ENCODE data around the gene MAN2A1.

The MAN2A1 gene

GRCh38 chr5:109655841-109656240 is 33.9 kb upstream of the MAN2A1 start:
- H3K4me1 ChIP-seq (ENCODE audit: control insufficient read depth, insufficient read depth, low read length) = no peaks in the 10 kb centered on the region
- peak; percentile 7 for DNase-seq (ENCODE audit: low read depth)
- H3K9me3 ChIP-seq (ENCODE audit: control insufficient read depth, low read length) = no peaks in the 10 kb centered on the region
- H3K36me3 ChIP-seq (ENCODE audit: control insufficient read depth, insufficient read depth, low read length, severe bottlenecking) = no peaks in the 10 kb centered on the region
- H3K27me3 ChIP-seq (replicated peaks; ENCODE audit: control insufficient read depth, insufficient read depth, low read length) = no peaks in the 10 kb centered on the region
- H3K9ac ChIP-seq (ENCODE audit: low read length) = no peak overlapping the region
- H3K4me3 ChIP-seq (ENCODE audit: low read length) = no peak overlapping the region

DNA sequence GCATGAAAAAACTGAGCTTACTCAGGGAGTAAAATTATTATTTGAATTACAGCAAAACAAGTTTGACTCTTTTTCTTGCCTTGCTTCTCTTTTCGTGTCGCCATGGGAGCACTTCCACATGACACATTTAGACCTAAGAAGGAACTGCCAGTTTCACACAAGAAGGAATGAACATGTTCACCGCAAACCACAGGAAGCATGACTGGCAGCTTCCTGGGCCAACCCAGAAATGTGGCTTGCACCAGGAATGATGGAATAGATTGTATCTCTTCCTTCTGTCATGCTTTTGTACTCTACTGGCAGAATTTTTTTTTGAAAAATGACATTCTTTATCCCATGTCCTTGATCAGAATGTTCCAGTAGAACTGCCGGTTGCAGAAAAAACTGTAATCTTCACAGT is 32.9 kb upstream of the MAN2A1 start:
- Histone ChIP-seq H3K27me3 (replicated peaks; ENCODE audit: control insufficient read depth, insufficient read depth, low read length) (no peaks in the 10 kb centered on the region), H3K9me3 (ENCODE audit: control insufficient read depth, low read length) (no peaks in the 10 kb centered on the region), H3K9ac (ENCODE audit: low read length) (no peak overlapping the region), H3K36me3 (ENCODE audit: control insufficient read depth, insufficient read depth, low read length, severe bottlenecking) (no peaks in the 10 kb centered on the region), H3K4me1 (ENCODE audit: control insufficient read depth, insufficient read depth, low read length) (no peaks in the 10 kb centered on the region), H3K4me3 (ENCODE audit: low read length) (no peak overlapping the region)
- peak; percentile 83 for DNase-seq (ENCODE audit: low read depth)

DNA sequence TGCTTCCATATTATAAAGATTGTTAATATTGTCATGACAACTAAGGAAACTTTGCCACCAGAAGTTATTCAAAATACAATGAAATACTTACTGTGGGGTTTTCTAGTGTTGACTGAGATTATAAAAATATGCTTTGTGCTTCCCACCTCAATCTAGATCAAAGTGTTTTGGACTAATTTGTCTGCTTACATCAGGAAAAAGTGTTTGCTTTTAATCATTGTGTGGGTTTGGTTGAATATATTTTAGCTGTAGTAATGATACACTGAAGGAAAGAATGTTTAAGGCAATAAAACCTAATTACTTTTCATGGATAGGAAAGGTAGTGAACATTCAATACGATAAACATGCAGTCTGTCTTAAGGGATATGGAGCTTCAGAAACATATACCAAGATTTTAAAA is 29.8 kb upstream of the MAN2A1 start:
- DNase-seq (ENCODE audit: low read depth) = no peak
- Histone ChIP-seq H3K4me1 (ENCODE audit: control insufficient read depth, insufficient read depth, low read length) (no peaks in the 10 kb centered on the region), H3K27me3 (replicated peaks; ENCODE audit: control insufficient read depth, insufficient read depth, low read length) (no peaks in the 10 kb centered on the region), H3K9ac (ENCODE audit: low read length) (no peak overlapping the region), H3K9me3 (ENCODE audit: control insufficient read depth, low read length) (no peaks in the 10 kb centered on the region), H3K36me3 (ENCODE audit: control insufficient read depth, insufficient read depth, low read length, severe bottlenecking) (no peaks in the 10 kb centered on the region), H3K4me3 (ENCODE audit: low read length) (no peak overlapping the region)

GRCh38 chr5:109660301-109660700 is 29.4 kb upstream of the MAN2A1 start:
- no peaks in the 10 kb centered on the region for H3K36me3 ChIP-seq (ENCODE audit: control insufficient read depth, insufficient read depth, low read length, severe bottlenecking)
- no peak overlapping the region for H3K4me3 ChIP-seq (ENCODE audit: low read length)
- no peaks in the 10 kb centered on the region for H3K27me3 ChIP-seq (replicated peaks; ENCODE audit: control insufficient read depth, insufficient read depth, low read length)
- no peaks in the 10 kb centered on the region for H3K4me1 ChIP-seq (ENCODE audit: control insufficient read depth, insufficient read depth, low read length)
- no peak for DNase-seq (ENCODE audit: low read depth)
- H3K9ac ChIP-seq (ENCODE audit: low read length) = no peak overlapping the region
- H3K9me3 ChIP-seq (ENCODE audit: control insufficient read depth, low read length) = no peaks in the 10 kb centered on the region

DNA sequence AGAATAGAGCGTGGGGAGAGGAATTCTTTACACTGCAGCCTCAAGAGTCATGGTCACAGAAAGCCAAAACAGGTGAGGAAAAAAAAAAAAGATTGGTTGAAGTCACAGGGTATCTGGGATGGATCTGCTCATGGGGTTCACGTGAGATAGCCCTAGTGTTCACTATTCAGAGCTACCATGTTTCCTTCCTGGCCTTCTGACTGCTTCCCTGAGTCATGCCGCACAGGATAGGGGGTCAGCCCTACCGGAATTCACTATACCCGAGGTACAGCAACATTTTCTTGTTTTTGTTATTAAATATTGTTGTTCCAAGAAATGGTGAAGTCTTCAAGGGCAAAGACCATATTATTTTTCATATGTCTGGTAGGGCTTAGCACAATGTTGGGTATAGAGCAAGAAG is 21.5 kb upstream of the MAN2A1 start:
- no peak for DNase-seq (ENCODE audit: low read depth)
- H3K36me3 ChIP-seq (ENCODE audit: control insufficient read depth, insufficient read depth, low read length, severe bottlenecking) = no peaks in the 10 kb centered on the region

DNA sequence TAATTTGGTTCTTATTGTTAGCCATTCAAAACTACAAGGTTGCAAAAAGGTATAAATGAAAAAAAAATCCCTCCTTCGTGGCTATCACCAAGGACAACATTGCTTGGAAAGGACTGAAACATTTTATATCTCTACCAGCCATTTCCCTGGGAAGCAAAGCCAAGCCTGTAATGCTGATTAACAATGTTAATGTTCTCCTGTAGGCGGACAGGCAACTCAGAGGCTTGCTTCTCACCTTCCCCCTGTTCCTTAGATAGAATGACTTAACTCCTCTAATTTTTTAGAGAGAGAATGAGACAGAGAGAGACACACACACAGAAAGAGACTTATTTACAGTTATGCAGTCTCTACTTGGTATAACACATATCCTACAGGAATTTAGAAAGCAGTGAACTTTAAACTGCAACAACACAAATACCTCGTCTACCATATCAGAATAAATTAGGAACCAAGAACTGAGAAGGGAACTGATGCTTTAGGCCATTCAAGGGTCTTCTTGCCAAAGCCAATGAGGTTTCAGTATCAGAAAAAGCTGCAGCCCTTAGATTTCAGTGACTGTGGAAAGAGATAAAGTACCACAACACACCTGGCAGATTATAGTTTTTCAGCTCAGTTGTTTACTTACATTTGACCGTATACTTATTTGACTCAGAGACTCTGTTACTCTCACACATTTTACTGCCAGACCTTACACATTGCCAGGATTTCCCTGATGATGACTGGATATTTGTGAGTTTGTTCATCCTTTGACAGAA is 20.9 kb upstream of the MAN2A1 start:
- DNase-seq (ENCODE audit: low read depth) = no peak
- H3K4me1 ChIP-seq (ENCODE audit: control insufficient read depth, insufficient read depth, low read length) = no peaks in the 10 kb centered on the region

More for the DNA sequence above, 21.5 kb upstream of the MAN2A1 start:
- H3K27me3 ChIP-seq (replicated peaks; ENCODE audit: control insufficient read depth, insufficient read depth, low read length) = peaks cover 9% of the 10 kb centered on the region
- no peak overlapping the region for H3K9ac ChIP-seq (ENCODE audit: low read length)
- H3K9me3 ChIP-seq (ENCODE audit: control insufficient read depth, low read length) = no peaks in the 10 kb centered on the region
- H3K4me3 ChIP-seq (ENCODE audit: low read length) = no peak overlapping the region
- H3K4me1 ChIP-seq (ENCODE audit: control insufficient read depth, insufficient read depth, low read length) = no peaks in the 10 kb centered on the region

DNA sequence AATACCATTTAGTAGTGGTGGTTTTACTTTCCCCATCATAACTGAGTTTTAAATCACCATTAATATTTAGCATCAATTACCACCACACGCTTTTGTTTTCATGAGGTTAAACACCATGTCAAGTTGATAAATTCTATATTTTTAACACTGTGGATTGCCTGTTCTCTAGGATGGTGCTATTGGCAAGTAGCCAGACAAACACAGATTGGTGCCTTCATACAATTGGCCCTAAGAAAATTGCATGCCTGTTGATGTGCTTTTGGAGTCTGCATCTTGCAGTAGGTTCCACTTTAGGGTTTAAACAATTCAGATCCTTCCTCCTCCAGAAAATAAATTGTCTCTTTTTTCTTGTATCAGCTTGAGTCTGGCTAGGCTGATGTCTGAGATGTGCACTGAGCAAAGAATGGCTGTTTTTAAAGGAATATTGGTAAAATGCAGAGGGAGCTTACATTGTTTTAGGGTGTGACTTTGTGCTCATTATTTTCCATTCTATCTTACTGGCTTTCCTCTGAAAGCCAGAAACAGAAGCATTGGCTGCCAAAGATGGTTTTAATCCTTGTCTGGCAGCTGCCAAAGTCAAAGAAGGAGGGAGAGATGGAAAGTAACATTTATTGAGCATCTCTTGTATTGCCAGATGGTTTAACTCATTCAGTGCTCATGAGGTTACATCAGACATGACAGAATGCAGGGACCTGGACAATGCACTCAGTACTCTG is 19.6 kb upstream of the MAN2A1 start:
- Histone ChIP-seq H3K9me3 (ENCODE audit: control insufficient read depth, low read length) (no peaks in the 10 kb centered on the region), H3K4me3 (ENCODE audit: low read length) (no peak overlapping the region), H3K27me3 (replicated peaks; ENCODE audit: control insufficient read depth, insufficient read depth, low read length) (peaks cover 9% of the 10 kb centered on the region), H3K36me3 (ENCODE audit: control insufficient read depth, insufficient read depth, low read length, severe bottlenecking) (no peaks in the 10 kb centered on the region), H3K4me1 (ENCODE audit: control insufficient read depth, insufficient read depth, low read length) (no peaks in the 10 kb centered on the region), H3K9ac (ENCODE audit: low read length) (no peak overlapping the region)
- DNase-seq (ENCODE audit: low read depth) = no peak

More for the DNA sequence above, 20.9 kb upstream of the MAN2A1 start:
- Histone ChIP-seq H3K4me3 (ENCODE audit: low read length) (no peak overlapping the region), H3K36me3 (ENCODE audit: control insufficient read depth, insufficient read depth, low read length, severe bottlenecking) (no peaks in the 10 kb centered on the region), H3K9me3 (ENCODE audit: control insufficient read depth, low read length) (no peaks in the 10 kb centered on the region), H3K27me3 (replicated peaks; ENCODE audit: control insufficient read depth, insufficient read depth, low read length) (peaks cover 9% of the 10 kb centered on the region), H3K9ac (ENCODE audit: low read length) (no peak overlapping the region)

DNA sequence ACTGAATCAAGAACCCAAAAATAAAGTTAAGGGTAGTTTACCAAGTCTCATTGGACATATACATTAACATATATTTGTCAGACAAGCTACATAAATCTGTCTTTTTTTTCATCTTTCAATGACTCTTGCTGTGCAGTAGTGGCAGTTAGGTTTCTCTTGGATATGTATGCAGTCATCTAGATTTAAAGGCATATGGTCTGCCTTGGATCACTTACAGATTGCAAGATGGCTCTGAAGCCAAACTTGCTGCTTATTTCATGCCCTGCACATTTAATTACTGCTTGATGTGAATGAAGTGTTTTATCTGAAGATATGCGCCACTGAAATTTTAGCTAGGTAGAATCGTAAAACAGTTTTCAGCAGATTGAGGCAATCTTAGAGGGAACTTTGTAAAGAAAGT is 18.6 kb upstream of the MAN2A1 start:
- H3K4me3 ChIP-seq (ENCODE audit: low read length) = no peak overlapping the region
- no peak for DNase-seq (ENCODE audit: low read depth)
- no peaks in the 10 kb centered on the region for H3K9me3 ChIP-seq (ENCODE audit: control insufficient read depth, low read length)
- H3K9ac ChIP-seq (ENCODE audit: low read length) = no peak overlapping the region
- H3K4me1 ChIP-seq (ENCODE audit: control insufficient read depth, insufficient read depth, low read length) = no peaks in the 10 kb centered on the region
- no peaks in the 10 kb centered on the region for H3K36me3 ChIP-seq (ENCODE audit: control insufficient read depth, insufficient read depth, low read length, severe bottlenecking)
- H3K27me3 ChIP-seq (replicated peaks; ENCODE audit: control insufficient read depth, insufficient read depth, low read length) = peaks cover 9% of the 10 kb centered on the region

DNA sequence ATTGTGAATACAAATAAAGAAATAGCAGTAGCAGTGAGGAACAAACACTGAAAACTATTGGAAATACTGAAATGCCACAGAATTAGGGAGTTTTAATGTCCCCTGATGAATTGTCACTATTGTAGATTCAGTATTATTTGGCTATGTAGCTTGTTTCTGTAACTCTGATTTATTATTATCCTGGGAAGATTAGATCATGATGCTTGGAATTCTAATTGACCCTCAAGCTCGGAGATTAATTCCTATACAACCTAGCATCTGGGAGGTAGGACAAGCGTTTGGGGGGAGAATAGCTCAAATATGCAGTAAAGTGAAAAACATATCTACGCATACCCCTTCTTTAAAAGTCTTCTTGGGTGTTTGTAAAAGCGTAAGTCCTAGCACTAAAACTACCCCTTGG is 15.1 kb upstream of the MAN2A1 start:
- peaks cover 9% of the 10 kb centered on the region for H3K27me3 ChIP-seq (replicated peaks; ENCODE audit: control insufficient read depth, insufficient read depth, low read length)
- H3K4me3 ChIP-seq (ENCODE audit: low read length) = no peak overlapping the region
- no peak overlapping the region for H3K9ac ChIP-seq (ENCODE audit: low read length)
- DNase-seq (ENCODE audit: low read depth) = no peak
- H3K4me1 ChIP-seq (ENCODE audit: control insufficient read depth, insufficient read depth, low read length) = no peaks in the 10 kb centered on the region
- no peaks in the 10 kb centered on the region for H3K9me3 ChIP-seq (ENCODE audit: control insufficient read depth, low read length)
- H3K36me3 ChIP-seq (ENCODE audit: control insufficient read depth, insufficient read depth, low read length, severe bottlenecking) = no peaks in the 10 kb centered on the region

DNA sequence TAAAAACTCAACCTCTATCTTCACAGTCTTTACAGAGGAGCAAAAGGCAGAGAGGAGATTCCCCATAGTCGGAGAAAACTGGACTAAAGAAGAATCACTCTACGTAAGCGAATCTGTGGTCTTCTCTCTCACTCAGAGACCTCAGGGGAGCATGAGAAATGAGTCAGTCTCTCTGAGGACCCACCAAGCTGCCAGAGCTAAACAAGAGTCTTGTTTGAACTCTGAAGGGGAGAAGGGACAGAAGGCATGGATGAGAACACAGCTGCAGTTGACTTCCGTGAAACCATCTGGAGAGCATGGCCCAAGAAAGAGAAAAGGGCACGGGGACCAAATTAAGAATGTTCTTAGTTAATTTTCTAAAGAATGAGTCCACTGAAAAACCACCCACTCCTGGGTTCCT is 12.8 kb upstream of the MAN2A1 start:
- Histone ChIP-seq H3K27me3 (replicated peaks; ENCODE audit: control insufficient read depth, insufficient read depth, low read length) (peaks cover 4% of the 10 kb centered on the region), H3K4me3 (ENCODE audit: low read length) (no peak overlapping the region)

GRCh38 chr5:109678447-109678846 is 11.3 kb upstream of the MAN2A1 start:
- no peaks in the 10 kb centered on the region for H3K4me1 ChIP-seq (ENCODE audit: control insufficient read depth, insufficient read depth, low read length)

More for the DNA sequence above, 12.8 kb upstream of the MAN2A1 start:
- DNase-seq (ENCODE audit: low read depth) = no peak
- Histone ChIP-seq H3K9me3 (ENCODE audit: control insufficient read depth, low read length) (no peaks in the 10 kb centered on the region), H3K4me1 (ENCODE audit: control insufficient read depth, insufficient read depth, low read length) (no peaks in the 10 kb centered on the region), H3K36me3 (ENCODE audit: control insufficient read depth, insufficient read depth, low read length, severe bottlenecking) (no peaks in the 10 kb centered on the region), H3K9ac (ENCODE audit: low read length) (no peak overlapping the region)

More at GRCh38 chr5:109678447-109678846, 11.3 kb upstream of the MAN2A1 start:
- H3K9ac ChIP-seq (ENCODE audit: low read length) = no peak overlapping the region
- no peak for DNase-seq (ENCODE audit: low read depth)
- H3K27me3 ChIP-seq (replicated peaks; ENCODE audit: control insufficient read depth, insufficient read depth, low read length) = no peaks in the 10 kb centered on the region
- no peaks in the 10 kb centered on the region for H3K9me3 ChIP-seq (ENCODE audit: control insufficient read depth, low read length)
- no peak overlapping the region for H3K4me3 ChIP-seq (ENCODE audit: low read length)
- H3K36me3 ChIP-seq (ENCODE audit: control insufficient read depth, insufficient read depth, low read length, severe bottlenecking) = no peaks in the 10 kb centered on the region
